SK-N-MC (cell line): Measurements from ENCODE around the gene USP28.
"Not testable (repeated sequence)": the region's sequence is repeated elsewhere in the genome, so short reads cannot be mapped to it uniquely, and the experiment has no call there.

Experiments used
- EZH2 ChIP-seq: fragments of 200-600 bp; sonication (generic); IDR thresholded peaks from one replicate; pipeline ENCODE4 v1.6.1; 2017; ENCODE audit warnings: antibody characterized with exemption
- FOXP2 ChIP-seq: optimal IDR thresholded peaks from 2 replicates; pipeline ENCODE3; 2011; ENCODE audit warnings: mild to moderate bottlenecking, moderate library complexity; ENCODE audit not compliant: insufficient read depth; ENCODE audit errors: extremely low read length, control extremely low read depth
- POLR2AphosphoS5 ChIP-seq: IDR thresholded peaks from 2 replicates; pipeline ENCODE4 v1.6.1; 2012; ENCODE audit warnings: mild to moderate bottlenecking, low read depth, low read length, borderline replicate concordance

DNA sequence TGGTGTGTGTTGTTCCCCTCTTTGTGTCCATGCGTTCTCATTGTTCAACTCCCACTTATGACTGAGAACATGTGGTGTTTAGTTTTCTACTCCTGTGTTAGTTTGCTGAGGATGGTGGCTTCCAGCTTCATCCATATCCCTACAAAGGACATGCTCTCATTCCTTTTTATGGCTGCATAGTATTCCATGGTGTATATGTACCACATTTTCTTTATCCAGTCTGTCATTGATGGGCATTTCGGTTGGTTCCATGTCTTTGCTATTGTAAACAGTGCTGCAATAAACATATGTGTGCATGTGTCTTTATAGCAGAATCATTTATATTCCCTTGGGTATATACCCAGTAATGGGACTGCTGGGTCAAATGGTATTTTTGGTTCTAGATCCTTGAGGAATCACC is 112.3 kb downstream of the USP28 start:
- not testable (repeated sequence) for TF ChIP-seq EZH2, FOXP2, POLR2AphosphoS5
